SK-MEL-5 (cell line): ENCODE results near the gene DIPK1B. TPM values are rescaled to one million over a fixed set of nuclear protein-coding genes. Genes with fewer than 3 reads are reported as not detected.

ENCODE experiments used
- DNase-seq: peaks from one replicate; pipeline ENCODE4 v3.0.0-alpha.2; 2016; ENCODE audit warnings: low read depth, low spot score
- in situ Hi-C: cut with HindIII; loops from 2 replicates; pipeline ENCODE4 v1.10.0; 2016; ENCODE audit warnings: low sequenced_read_pairs, high pct_unique_total_duplicates, low pct_unique_long_range_greater_than_20kb
- total RNA-seq: library from RNA; depleted of rRNA; stranded (reverse); fragments of >200 nt; shearing (Covaris generic); gene quantifications from 2 replicates; pipeline ENCODE4 v1.2.3, GENCODE V29; 2014

DIPK1B gene
- total RNA-seq, 1 experiment from 2014 or later: 45.6 TPM

DNA sequence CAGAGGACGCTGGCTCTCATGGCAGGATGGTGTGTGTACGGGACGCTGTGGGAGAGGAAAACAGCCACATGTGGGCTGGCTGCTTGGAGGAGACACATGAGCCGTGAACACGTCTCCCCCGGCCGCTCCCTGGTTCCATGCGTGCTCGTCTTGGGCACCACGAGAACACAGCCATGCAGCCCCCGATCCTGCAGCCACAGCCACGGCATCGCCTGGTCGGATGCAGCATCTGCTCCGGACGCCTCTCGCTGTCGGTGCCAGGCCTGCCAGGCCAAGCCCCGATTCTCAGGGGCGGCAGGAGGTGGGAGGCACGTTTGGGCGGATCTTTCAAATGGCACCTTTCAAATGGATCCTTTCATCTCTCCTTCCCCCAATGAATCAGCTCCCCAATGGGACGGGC lies 27.1 kb downstream of the DIPK1B start:
- DNase-seq: no peak
- in situ Hi-C loops: no loop called here

GRCh38 chr9:136740069-136740468 lies 27.7 kb downstream of the DIPK1B start:
- no peak for DNase-seq
- in situ Hi-C loops: no loop called here

GRCh38 chr9:136740491-136740890 lies 28.1 kb downstream of the DIPK1B start:
- no peak for DNase-seq
- in situ Hi-C loops: no loop called here

GRCh38 chr9:136740971-136741882 lies 28.9 kb downstream of the DIPK1B start:
- in situ Hi-C loops: no loop called here
- peak; percentile 21 for DNase-seq

- DNase-seq: no peak
- in situ Hi-C loops: no loop called here
Measured at GRCh38 chr9:136741883-136742571, 29.7 kb downstream of the DIPK1B start.

DNA sequence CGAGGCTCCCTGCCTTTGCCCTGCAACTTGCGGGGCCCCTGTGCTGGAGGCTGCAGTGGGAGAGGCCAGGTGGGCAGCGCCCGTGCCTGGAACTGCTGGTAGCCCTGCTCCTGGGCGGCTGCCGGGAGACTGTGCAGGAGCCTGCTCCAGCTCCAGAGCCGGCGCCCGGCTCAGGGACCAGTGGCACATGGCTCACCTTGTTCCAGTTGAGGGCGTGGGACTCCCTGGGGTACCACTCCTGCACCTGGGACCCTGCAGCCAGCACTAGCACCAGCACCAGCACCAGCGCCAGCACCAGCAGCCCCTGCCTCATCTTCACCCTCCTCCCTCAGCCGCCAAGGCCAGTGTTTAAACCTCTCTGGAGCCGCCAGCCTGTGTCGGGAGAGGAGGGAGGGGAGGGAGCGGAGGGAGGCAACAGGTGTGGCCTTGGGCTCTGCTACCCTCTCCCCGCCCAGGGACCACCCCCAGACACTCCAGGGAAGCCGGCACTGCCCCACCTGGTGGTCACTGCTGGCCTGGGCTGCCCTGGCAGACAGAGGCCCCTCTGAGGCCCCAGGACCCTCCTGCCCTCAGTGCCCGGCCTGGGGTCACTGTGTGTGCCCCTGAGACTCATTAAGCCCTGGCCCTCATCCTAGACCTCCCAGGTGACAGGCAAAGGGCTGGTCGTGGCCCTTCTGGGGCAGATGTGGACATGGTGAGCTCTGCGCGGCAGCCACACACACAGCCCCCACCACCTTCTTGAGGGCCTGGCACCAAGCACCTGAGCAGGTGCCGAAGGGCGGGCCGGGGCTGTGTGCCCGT lies 30.4 kb downstream of the DIPK1B start, which contains the start of gene LCN10:
Gene LCN10 (minus strand): TSS at position 350 of the 801 bp plus-strand sequence. CDS start 37 bp downstream, at position 313.
- peak; percentile 26 for DNase-seq
- in situ Hi-C loops: no loop called here

GRCh38 chr9:136743639-136744211 lies 31.4 kb downstream of the DIPK1B start:
- in situ Hi-C loops: no loop called here
- DNase-seq: no peak

- DNase-seq: no peak
- in situ Hi-C loops: no loop called here
Measured at GRCh38 chr9:136744773-136745172, 32.4 kb downstream of the DIPK1B start.

DNA sequence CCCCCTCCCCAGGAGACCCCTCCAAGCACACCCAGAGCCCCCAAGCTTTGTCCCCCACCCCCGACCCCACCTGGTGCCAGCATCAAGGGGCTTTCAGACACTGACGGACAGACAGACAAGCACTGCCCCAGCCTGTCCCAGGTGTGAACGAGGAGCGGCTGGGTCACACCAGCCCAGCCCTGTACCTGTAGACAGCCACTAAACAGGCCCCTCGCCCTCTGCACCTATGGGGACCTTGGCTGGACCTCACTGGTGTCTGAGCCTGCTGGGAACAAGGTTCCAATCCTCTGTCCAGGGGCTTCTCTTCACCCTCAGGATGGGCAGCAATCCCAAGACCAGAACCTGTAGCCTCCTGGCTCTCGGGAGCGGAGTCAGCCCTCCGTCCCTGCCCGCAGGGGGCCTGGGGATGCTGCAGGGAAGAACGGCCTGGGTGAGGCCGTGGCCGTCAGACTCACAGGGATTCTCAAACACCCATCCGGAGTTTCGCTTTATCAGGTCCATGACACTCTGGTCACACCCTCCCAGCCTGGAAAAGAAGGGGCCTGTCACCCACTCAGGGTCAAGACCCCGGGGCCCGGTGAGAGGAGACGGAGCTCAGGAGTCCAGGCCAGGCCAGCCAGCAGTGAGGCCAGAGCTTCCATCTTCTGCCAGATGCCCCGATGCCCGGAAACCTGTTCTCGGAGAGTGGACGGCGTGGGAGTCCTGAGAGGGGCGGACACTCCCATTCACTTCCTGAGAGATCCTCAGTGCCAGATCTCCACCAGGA lies 33.2 kb downstream of the DIPK1B start:
- in situ Hi-C loops: no loop called here
- DNase-seq: no peak

- in situ Hi-C loops: no loop called here
Measured at GRCh38 chr9:136746155-136746490, 33.8 kb downstream of the DIPK1B start.

DNA sequence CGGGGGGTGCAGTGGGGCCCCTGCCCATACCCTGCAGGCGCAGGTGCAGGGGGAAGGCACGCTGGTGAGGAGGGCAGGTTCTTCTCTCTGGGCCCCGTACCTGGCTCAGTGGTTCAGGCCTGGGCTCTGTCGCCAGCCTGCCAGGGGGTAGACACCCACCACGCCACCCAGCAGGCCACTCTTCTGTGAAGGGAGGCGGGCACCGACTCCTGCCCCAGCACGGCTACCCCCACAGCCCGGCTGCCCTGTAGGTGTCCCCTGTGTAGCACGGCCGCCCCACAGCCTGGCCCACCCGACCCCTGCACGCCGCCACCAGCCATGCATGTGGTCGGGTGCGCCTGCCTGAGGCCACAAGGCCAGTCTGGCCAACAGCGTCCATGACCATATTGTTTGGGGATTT lies 34.2 kb downstream of the DIPK1B start:
- in situ Hi-C loops: no loop called here
- DNase-seq: no peak

More at GRCh38 chr9:136746155-136746490, 33.8 kb downstream of the DIPK1B start:
- DNase-seq: no peak

- in situ Hi-C loops: no loop called here
- no peak for DNase-seq
Measured at GRCh38 chr9:136747161-136748060, 35.0 kb downstream of the DIPK1B start.

DNA sequence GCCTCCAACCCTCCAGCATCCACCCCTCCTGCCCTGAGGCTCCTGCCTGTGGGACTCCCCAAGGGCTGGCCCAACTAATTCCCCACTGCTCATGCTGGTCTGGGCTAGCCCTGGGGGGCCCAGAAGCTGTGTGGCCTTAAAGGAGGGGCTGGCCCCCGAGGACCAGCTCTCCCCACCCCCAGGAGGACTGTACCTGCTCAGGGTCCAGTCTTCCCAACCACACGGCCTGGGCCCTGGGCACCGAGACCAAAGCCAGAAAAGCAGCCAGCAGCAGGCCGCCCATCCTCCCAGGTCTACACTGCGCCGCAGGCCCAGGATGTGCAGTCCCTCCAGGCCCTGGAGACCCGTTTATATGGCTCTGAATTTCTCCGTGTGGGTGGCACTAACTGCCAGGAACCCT lies 35.8 kb downstream of the DIPK1B start, which contains the start of gene LCN6:
Gene LCN6 (minus strand): TSS at position 325 of the 400 bp plus-strand sequence. CDS start 42 bp downstream, at position 283.
- in situ Hi-C loops: no loop called here
- no peak for DNase-seq

DNA sequence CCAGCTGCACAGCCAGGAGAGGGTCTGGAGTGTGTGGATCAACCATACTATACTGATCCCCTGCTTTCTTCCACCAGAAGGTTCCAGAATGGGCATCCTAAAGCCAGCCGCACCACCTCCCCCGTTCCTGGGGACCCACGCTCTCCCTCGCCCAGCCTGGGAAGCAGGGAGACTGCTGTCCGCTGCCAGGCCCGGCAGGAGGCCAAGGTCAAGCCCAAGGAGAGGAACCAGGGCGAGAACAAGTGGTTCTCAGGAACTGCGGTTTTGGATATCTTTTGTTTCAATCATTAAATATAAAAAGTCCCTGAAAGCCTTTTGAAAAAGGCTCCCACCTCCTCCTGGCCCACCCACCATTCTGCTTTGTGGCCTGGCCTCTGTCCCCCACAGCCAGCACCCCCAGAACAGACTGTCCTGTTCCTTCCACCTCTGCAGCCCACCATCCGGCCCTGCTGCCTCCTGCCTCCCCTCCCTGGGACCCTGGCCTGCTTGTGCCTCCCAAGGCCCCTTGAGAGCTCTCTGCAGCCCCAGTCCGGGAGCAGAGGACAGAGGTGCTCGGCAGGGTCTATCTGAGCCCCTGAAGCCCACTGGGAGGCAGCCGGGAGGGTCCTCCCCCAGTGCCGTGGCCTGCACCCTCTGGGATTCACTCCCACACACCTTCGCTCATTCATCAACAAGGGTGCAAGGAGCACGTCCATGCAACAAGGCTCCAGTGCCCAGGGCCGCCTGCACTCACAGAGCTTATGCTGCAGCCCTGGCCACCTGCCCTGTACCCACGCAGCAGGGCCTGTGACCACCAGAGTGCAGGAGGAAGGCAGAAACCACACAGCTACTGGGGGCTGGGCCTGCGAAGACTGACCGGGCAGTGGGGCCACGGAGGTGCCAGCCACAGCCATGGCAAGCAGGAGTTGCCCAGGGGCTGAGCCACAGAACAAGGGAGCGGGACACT lies 36.6 kb downstream of the DIPK1B start:
- in situ Hi-C loops: no loop called here
- no peak for DNase-seq

DNA sequence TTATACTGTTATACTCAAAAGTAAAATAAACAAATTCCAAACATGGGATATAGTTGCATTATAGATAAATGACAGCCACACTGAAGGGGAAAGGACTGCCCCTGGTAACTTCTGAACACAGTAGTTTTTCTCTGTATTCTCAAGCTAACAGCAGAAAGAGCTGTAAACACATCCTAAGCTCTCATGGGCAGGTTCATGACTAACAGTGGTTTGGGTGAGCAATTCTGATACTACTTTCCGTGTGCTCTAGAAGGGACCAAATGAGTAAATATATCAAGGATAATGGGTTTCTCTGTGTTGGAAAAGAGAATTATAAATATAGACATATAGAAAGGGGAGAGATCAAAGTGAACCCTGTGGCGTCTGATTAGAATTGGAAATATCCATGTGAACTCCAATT lies 38.2 kb downstream of the DIPK1B start:
- no peak for DNase-seq
- in situ Hi-C loops: no loop called here
